GM23248 (cell line): ENCODE measurements around the gene RBFA.

Experiments
- EZH2 ChIP-seq: fragments of 200-600 bp; sonication (generic); IDR thresholded peaks from 2 replicates; pipeline ENCODE4 v1.6.1; 2018; ENCODE audit warnings: antibody characterized with exemption, mild to moderate bottlenecking; ENCODE audit not compliant: insufficient read depth, poor library complexity, severe bottlenecking
- EZH2phosphoT487 ChIP-seq: fragments of 200-600 bp; sonication (generic); IDR thresholded peaks from 2 replicates; pipeline ENCODE4 v1.6.1; 2018; ENCODE audit warnings: antibody characterized with exemption, moderate library complexity, mild to moderate bottlenecking, low read depth; ENCODE audit not compliant: insufficient read depth

DNA sequence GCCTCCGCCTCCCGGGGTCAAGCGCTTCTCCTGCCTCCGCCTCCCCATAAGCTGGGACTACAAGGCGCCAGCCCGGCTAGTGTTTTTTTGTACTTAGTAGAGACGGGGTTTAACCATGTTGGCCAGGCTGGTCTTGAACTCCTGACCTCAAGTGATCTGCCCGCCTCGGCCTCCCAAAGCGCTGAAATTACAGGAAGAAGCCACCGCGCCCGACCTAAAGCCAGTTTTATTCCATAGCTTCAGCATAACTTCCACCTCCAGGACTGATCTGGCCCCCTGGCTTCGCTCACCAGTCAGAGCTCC is 45.1 kb upstream of the RBFA start:
- TF ChIP-seq EZH2phosphoT487: no peak
- TF ChIP-seq EZH2: no peak
